A673 (cell line): ENCODE data around the gene KDM3A.

ENCODE experiments used
- CTCF ChIP-seq: fragments of 300-800, 200-600 bp; sonication (generic); conservative IDR thresholded peaks from 2 replicates; pipeline ENCODE4 v1.5.1; 2017; ENCODE audit warnings: low read depth, mild to moderate bottlenecking, antibody characterized with exemption, low read length, moderate library complexity, mixed read lengths
- EZH2 ChIP-seq: fragments of 200-600 bp; sonication (generic); IDR thresholded peaks from 2 replicates; pipeline ENCODE4 v1.6.1; 2017; ENCODE audit warnings: borderline replicate concordance, low read depth, mild to moderate bottlenecking, mixed read lengths, antibody characterized with exemption, low read length; ENCODE audit not compliant: poor library complexity, severe bottlenecking

- no peak for TF ChIP-seq CTCF
- no peak for TF ChIP-seq EZH2
These were observed 2.6 kb downstream of the KDM3A start for GRCh38 chr2:86443631-86444350.
